ENCODE results near the gene POLE2. TPM values are rescaled to one million over a fixed set of nuclear protein-coding genes. Genes with fewer than 3 reads are reported as not detected.

Gene POLE2
- total and polyA plus RNA-seq, 2 of the 13 experiments (the other 11 are each of a cell fraction or from before 2014, with no cell fraction given): 16.6 to 37.0 TPM

DNA sequence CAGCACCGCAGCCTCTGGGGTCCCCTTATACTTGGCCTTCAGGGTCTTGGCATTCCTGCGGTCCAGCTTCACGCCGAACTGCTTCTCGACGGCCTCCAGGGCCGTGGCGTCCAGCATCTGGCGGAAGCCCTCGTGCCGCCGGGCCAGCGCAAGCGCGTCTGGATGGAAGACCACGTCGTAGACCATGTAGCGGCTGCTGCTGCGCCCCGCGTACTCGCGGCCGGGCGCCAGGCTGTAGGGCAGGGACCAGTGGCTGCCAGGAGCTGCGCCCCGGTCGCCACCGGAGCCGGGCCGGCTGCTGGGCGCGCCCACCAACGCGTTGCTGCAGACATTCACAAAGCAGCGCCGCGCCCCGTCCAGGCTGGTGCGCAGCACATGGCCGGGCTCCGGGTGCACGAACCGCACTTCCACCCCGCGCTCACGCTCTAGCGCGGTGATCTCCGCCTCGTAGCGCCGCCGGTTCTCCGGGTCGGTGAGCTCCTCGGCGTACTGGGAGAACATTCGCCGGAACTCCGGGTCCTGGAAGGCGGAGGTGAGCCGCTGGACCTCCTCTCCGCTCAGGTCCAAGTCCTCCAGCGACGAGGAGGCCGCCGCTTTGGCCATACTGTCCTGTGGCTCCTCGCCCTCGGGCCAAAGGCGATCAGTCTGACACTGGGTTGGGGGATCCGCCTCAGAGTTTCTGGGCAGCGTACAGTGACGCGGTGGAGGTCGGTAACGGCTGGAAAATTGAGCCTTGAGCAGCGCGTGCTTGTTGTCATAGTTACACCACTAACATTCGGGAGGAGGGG lies 53.3 kb downstream of the POLE2 start, which contains the start of gene DNAAF2 (continued):
- TF ChIP-seq RFXANK (CRISPR knock-in tag; IDR thresholded peaks at IDR 0.05) (no peak), ZNF563 (CRISPR knock-in tag; IDR thresholded peaks at IDR 0.05) (peak; percentile 79), CHCHD3 (CRISPR knock-in tag; IDR thresholded peaks at IDR 0.05) (0 out of 2 replicates have a peak, but pooled peaks have one; percentile 36), SALL2 (CRISPR knock-in tag; IDR thresholded peaks at IDR 0.05) (no peak; the same call in 1 of the 2 replicates), GFI1 (CRISPR knock-in tag; IDR thresholded peaks at IDR 0.05; ENCODE audit: borderline replicate concordance) (no peak), SIX1 (CRISPR knock-in tag; IDR thresholded peaks at IDR 0.05; ENCODE audit: borderline replicate concordance) (no peak), MAZ (IDR thresholded peaks at IDR 0.05; ENCODE audit: borderline replicate concordance, low read depth, low read length) (0 out of 2 replicates have a peak, but pooled peaks have one; percentile 24), MAZ (CRISPR knock-in tag; IDR thresholded peaks at IDR 0.05; ENCODE audit: low read depth) (peak; percentile 9; the same call in 1 of the 2 replicates), HNRNPL (IDR thresholded peaks at IDR 0.05; ENCODE audit: low read depth, low read length) (0 out of 2 replicates have a peak, but pooled peaks have one; percentile 13), SMC3 (IDR thresholded peaks at IDR 0.05; ENCODE audit: low read length) (no peak), KAT8 (CRISPR knock-in tag; IDR thresholded peaks at IDR 0.05) (no peak), ZNF468 (CRISPR knock-in tag; IDR thresholded peaks at IDR 0.05) (0 out of 2 replicates have a peak, but pooled peaks have one; percentile 26), RBM22 (optimal IDR thresholded peaks at IDR 0.05; ENCODE audit: low read length) (peak; percentile 20), RFX3 (CRISPR knock-in tag; IDR thresholded peaks at IDR 0.05) (peak; percentile 90), ZNF790 (CRISPR knock-in tag; IDR thresholded peaks at IDR 0.05; ENCODE audit: borderline replicate concordance) (peak; percentile 86), NONO (IDR thresholded peaks at IDR 0.05) (no peak), NONO (CRISPR knock-in tag; conservative IDR thresholded peaks at IDR 0.05) (no peak)
- TF ChIP-seq, protein P1, sequence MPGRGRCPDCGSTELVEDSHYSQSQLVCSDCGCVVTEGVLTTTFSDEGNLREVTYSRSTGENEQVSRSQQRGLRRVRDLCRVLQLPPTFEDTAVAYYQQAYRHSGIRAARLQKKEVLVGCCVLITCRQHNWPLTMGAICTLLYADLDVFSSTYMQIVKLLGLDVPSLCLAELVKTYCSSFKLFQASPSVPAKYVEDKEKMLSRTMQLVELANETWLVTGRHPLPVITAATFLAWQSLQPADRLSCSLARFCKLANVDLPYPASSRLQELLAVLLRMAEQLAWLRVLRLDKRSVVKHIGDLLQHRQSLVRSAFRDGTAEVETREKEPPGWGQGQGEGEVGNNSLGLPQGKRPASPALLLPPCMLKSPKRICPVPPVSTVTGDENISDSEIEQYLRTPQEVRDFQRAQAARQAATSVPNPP (CRISPR knock-in tag; IDR thresholded peaks at IDR 0.05): peak; percentile 67; the same call in 1 of the 2 replicates
- TF ChIP-seq, protein P2, sequence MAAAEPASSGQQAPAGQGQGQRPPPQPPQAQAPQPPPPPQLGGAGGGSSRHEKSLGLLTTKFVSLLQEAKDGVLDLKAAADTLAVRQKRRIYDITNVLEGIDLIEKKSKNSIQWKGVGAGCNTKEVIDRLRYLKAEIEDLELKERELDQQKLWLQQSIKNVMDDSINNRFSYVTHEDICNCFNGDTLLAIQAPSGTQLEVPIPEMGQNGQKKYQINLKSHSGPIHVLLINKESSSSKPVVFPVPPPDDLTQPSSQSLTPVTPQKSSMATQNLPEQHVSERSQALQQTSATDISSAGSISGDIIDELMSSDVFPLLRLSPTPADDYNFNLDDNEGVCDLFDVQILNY (CRISPR knock-in tag; conservative IDR thresholded peaks at IDR 0.05): no peak
- TF ChIP-seq, protein P3, sequence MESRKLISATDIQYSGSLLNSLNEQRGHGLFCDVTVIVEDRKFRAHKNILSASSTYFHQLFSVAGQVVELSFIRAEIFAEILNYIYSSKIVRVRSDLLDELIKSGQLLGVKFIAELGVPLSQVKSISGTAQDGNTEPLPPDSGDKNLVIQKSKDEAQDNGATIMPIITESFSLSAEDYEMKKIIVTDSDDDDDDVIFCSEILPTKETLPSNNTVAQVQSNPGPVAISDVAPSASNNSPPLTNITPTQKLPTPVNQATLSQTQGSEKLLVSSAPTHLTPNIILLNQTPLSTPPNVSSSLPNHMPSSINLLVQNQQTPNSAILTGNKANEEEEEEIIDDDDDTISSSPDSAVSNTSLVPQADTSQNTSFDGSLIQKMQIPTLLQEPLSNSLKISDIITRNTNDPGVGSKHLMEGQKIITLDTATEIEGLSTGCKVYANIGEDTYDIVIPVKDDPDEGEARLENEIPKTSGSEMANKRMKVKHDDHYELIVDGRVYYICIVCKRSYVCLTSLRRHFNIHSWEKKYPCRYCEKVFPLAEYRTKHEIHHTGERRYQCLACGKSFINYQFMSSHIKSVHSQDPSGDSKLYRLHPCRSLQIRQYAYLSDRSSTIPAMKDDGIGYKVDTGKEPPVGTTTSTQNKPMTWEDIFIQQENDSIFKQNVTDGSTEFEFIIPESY (CRISPR knock-in tag; IDR thresholded peaks at IDR 0.05): 0 out of 2 replicates have a peak, but pooled peaks have one; percentile 1
- TF ChIP-seq, protein P4, sequence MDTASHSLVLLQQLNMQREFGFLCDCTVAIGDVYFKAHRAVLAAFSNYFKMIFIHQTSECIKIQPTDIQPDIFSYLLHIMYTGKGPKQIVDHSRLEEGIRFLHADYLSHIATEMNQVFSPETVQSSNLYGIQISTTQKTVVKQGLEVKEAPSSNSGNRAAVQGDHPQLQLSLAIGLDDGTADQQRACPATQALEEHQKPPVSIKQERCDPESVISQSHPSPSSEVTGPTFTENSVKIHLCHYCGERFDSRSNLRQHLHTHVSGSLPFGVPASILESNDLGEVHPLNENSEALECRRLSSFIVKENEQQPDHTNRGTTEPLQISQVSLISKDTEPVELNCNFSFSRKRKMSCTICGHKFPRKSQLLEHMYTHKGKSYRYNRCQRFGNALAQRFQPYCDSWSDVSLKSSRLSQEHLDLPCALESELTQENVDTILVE (CRISPR knock-in tag; IDR thresholded peaks at IDR 0.05): no peak
